ENCODE results near the gene GPR12.
"Not testable (repeated sequence)": the region's sequence is repeated elsewhere in the genome, so short reads cannot be mapped to it uniquely, and the experiment has no call there.

GPR12 gene

DNA sequence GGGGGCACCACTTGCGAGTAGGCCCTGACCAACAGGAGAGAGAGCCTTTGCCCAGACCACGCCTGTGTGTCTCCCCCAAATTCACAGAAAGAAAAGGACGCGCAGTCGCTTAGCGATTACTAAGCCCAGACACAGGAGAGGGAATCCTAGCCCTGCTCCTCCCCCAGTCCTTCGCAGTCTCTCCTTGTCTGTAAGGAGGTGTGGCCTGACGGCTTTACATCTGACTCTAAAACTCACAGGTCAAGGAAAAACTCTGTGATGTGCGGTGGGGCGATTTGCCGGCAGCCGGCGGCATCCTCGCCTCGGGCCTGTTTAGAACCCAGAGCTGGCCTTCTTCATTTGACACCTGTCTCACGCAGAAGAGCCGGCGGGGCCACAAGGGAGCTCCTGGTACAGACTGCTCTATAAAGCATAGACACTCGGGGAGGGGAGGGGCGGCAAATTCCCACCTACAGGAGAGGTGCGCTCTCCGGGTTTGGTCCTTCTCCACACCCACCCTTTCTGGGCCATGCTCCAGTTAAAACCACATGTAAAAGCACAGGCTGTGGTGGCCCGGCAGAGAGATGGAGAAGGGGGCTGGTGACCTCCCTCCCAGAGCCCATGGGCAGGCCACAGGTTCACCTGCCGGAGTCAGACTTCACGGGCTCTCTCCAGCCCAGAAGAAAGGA is 17.8 kb downstream of the GPR12 start:
- no peak overlapping the region for H3K27ac ChIP-seq (ENCODE audit: low read depth, low read length)
- no peak overlapping the region for H3K9ac ChIP-seq (ENCODE audit: low read length)
- H3K4me1 ChIP-seq (ENCODE audit: insufficient read depth, low read length), result no peaks in the 10 kb centered on the region
- peaks cover 0 to 11% of the 10 kb centered on the region in 2 donors for H3K27me3 ChIP-seq (ENCODE audit: control insufficient read depth in 1 of 2, insufficient read depth in 2 of 2, low read length in 2 of 2)
- H3K36me3 ChIP-seq (ENCODE audit: insufficient read depth, low read length), result no peaks in the 10 kb centered on the region
- H3K9me3 ChIP-seq (ENCODE audit: low read length), result no peaks in the 10 kb centered on the region
- no peak overlapping the region for H3K4me3 ChIP-seq (ENCODE audit: low read depth in 1 of 2, low read length in 2 of 2)

DNA sequence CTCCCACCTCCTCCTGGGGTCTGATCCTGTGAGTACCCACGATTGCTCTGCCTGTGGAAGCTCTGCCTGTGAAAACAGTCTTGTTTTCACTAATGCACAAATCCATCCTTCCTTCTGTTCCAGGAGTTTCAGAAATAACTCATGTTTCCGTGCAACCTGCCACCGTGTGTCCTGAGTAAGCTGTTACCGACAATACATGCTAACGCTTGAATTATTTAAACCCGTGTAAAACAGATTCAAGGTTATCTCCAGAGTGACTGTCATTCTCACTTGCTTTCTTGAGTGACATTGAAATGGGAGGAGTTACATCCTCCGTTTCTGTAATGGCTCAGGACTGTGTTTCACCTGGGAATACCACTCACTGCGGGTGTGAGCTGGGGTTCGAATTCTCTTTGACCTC is 24.9 kb downstream of the GPR12 start:
- Histone ChIP-seq H3K36me3 (ENCODE audit: insufficient read depth, low read length) (no peaks in the 10 kb centered on the region), H3K27ac (ENCODE audit: low read depth, low read length) (no peak overlapping the region), H3K4me3 (ENCODE audit: low read depth in 1 of 2, low read length in 2 of 2) (no peak overlapping the region), H3K9me3 (ENCODE audit: low read length) (no peaks in the 10 kb centered on the region), H3K4me1 (ENCODE audit: insufficient read depth, low read length) (no peaks in the 10 kb centered on the region), H3K9ac (ENCODE audit: low read length) (no peak overlapping the region), H3K27me3 (ENCODE audit: control insufficient read depth in 1 of 2, insufficient read depth in 2 of 2, low read length in 2 of 2) (no peaks in the 10 kb centered on the region)

DNA sequence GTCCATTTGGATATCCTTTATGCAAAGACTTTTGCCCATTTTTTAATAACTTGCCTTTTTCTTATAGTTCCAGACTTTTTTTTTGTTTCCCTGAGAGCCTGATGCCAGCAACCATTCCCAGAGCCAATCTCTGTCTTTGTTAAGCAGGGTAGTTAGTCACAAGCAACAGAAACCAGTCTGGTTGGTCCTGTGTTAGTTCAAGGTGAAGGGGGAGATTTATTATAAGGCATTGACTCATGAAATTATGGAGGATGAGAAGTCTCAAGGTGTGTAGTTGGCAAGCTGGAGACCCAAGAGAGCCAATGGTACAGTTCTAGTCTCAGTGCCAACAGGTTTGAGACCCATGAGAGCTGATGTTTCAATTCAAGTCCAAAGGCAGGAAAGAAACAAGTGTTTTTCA is 33.0 kb downstream of the GPR12 start:
- no peaks in the 10 kb centered on the region for H3K27me3 ChIP-seq (ENCODE audit: control insufficient read depth in 1 of 2, insufficient read depth in 2 of 2, low read length in 2 of 2)
- H3K4me1 ChIP-seq (ENCODE audit: insufficient read depth, low read length), result no peaks in the 10 kb centered on the region
- H3K9ac ChIP-seq (ENCODE audit: low read length), result no peak overlapping the region
- H3K9me3 ChIP-seq (ENCODE audit: low read length), result no peaks in the 10 kb centered on the region
- H3K36me3 ChIP-seq (ENCODE audit: insufficient read depth, low read length), result no peaks in the 10 kb centered on the region
- no peak overlapping the region for H3K27ac ChIP-seq (ENCODE audit: low read depth, low read length)
- H3K4me3 ChIP-seq (ENCODE audit: low read depth in 1 of 2, low read length in 2 of 2), result no peak overlapping the region

DNA sequence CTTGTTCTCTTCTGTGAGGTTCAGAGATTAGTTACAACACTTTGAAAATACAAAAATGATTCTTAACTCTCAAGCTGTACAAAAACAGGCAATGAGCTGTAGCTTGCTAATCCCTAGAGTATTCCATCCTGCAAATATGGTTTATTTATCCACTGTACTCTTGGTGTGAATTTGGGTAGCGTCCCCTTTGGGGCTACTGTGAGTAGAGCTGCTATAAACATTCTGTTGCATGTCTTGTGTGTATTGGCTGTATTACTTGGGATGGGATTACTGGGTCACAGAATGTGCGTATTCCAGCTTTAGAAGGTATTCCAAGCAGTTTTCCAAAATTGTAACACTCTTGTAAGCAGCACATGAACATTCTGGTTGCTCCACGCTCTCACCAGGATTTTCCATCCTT is 33.5 kb downstream of the GPR12 start:
- Histone ChIP-seq H3K36me3 (ENCODE audit: insufficient read depth, low read length) (no peaks in the 10 kb centered on the region), H3K4me1 (ENCODE audit: insufficient read depth, low read length) (no peaks in the 10 kb centered on the region), H3K27ac (ENCODE audit: low read depth, low read length) (no peak overlapping the region), H3K27me3 (ENCODE audit: control insufficient read depth in 1 of 2, insufficient read depth in 2 of 2, low read length in 2 of 2) (no peaks in the 10 kb centered on the region), H3K4me3 (ENCODE audit: low read depth in 1 of 2, low read length in 2 of 2) (no peak overlapping the region), H3K9ac (ENCODE audit: low read length) (no peak overlapping the region), H3K9me3 (ENCODE audit: low read length) (no peaks in the 10 kb centered on the region)

DNA sequence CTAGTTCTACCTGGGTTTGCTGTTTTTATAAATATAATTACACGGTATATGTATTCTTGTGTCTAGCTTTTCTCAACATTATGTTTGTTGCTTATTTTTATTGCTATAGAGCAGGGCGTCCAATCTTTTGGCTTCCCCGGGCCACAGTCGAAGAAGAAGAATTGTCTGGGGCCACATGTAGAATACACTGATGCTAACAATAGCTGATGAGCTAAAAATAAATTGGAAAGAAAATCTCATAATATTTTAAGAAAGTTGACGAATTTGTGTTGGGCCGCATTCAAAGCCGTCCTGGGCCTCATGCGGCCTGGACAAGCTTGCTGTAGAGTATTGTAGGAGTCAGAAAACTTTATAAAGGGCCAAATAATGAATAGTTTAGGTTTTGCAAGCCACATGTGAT is 33.9 kb downstream of the GPR12 start:
- H3K27me3 ChIP-seq (ENCODE audit: control insufficient read depth in 1 of 2, insufficient read depth in 2 of 2, low read length in 2 of 2), result no peaks in the 10 kb centered on the region
- no peaks in the 10 kb centered on the region for H3K36me3 ChIP-seq (ENCODE audit: insufficient read depth, low read length)
- H3K9me3 ChIP-seq (ENCODE audit: low read length), result no peaks in the 10 kb centered on the region
- no peaks in the 10 kb centered on the region for H3K4me1 ChIP-seq (ENCODE audit: insufficient read depth, low read length)
- H3K27ac ChIP-seq (ENCODE audit: low read depth, low read length), result no peak overlapping the region
- no peak overlapping the region for H3K9ac ChIP-seq (ENCODE audit: low read length)
- no peak overlapping the region for H3K4me3 ChIP-seq (ENCODE audit: low read depth in 1 of 2, low read length in 2 of 2)

GRCh38 chr13:26723620-26724019 is 37.0 kb downstream of the GPR12 start:
- not testable (repeated sequence) for H3K9me3 ChIP-seq (ENCODE audit: low read length); H3K27me3 ChIP-seq (ENCODE audit: control insufficient read depth in 1 of 2, insufficient read depth in 2 of 2, low read length in 2 of 2); H3K36me3 ChIP-seq (ENCODE audit: insufficient read depth, low read length); H3K4me1 ChIP-seq (ENCODE audit: insufficient read depth, low read length); H3K4me3 ChIP-seq (ENCODE audit: low read depth in 1 of 2, low read length in 2 of 2); H3K27ac ChIP-seq (ENCODE audit: low read depth, low read length); H3K9ac ChIP-seq (ENCODE audit: low read length)

DNA sequence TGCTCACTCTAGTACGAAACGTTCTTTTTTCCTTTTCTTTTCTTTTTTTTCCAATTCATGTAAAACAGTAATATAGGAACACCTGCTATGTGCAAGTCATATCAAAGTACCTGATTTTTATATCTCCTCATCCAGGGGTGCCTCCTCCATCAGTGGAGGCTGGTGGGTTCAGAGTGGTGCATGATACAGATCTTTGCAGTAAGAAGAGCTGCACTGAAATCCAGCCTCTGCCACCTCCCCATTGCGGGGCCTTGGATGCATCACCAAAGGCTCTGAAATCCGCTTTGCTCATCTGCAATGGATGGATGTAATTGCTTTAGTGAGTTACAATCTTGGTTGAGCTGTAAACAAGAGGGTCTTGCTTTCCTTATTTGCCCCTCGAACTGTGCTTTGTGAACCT is 38.3 kb downstream of the GPR12 start:
- Histone ChIP-seq H3K9me3 (ENCODE audit: low read length) (no peaks in the 10 kb centered on the region), H3K27ac (ENCODE audit: low read depth, low read length) (no peak overlapping the region), H3K27me3 (ENCODE audit: control insufficient read depth in 1 of 2, insufficient read depth in 2 of 2, low read length in 2 of 2) (no peaks in the 10 kb centered on the region), H3K9ac (ENCODE audit: low read length) (no peak overlapping the region), H3K36me3 (ENCODE audit: insufficient read depth, low read length) (no peaks in the 10 kb centered on the region), H3K4me1 (ENCODE audit: insufficient read depth, low read length) (no peaks in the 10 kb centered on the region), H3K4me3 (ENCODE audit: low read depth in 1 of 2, low read length in 2 of 2) (no peak overlapping the region)

DNA sequence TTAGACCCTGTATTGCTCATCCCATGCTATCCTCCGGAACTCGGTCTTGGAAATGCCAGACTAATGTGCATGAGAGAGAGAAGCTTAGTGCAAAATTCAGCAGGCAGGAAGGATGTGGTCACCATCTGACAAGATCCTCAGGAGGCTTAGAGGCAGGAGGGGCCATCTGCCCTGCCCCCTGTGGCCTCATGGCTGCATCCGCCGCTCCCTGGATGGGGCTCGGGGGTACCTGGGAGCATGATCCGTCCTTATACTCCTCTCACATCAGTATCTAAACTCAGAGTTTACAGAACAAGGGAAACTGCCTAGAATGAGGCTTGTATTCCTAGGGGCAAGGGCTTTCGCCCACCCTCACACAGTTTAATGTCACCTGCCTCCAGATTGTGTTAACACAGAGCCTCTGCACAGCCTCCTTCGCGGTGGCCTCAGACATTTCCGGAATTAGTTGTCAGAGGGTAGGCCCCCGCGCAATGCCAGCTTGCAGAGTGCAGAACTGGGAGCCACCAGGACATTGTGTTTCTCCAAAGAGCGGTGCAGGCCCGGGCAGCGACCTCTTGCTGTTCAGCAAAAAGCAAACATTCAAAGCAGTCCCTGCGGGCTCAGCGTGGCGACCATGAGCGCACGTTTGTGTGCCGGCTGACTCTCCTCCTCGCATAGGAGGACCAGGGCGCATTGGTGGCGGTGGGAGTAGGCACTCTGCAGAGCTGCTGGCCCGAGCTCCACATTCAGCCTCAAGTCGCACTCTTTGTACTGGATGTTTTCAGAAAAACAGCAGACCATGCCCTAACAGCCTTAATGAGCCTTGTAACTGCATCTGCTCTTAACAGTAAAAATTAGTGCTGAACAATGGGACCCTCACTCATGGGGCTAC is 39.1 kb downstream of the GPR12 start:
- Histone ChIP-seq H3K4me1 (ENCODE audit: insufficient read depth, low read length) (no peaks in the 10 kb centered on the region), H3K9ac (ENCODE audit: low read length) (no peak overlapping the region), H3K36me3 (ENCODE audit: insufficient read depth, low read length) (no peaks in the 10 kb centered on the region), H3K27me3 (ENCODE audit: control insufficient read depth in 1 of 2, insufficient read depth in 2 of 2, low read length in 2 of 2) (no peaks in the 10 kb centered on the region), H3K9me3 (ENCODE audit: low read length) (no peaks in the 10 kb centered on the region), H3K4me3 (ENCODE audit: low read depth in 1 of 2, low read length in 2 of 2) (no peak overlapping the region), H3K27ac (ENCODE audit: low read depth, low read length) (no peak overlapping the region)

DNA sequence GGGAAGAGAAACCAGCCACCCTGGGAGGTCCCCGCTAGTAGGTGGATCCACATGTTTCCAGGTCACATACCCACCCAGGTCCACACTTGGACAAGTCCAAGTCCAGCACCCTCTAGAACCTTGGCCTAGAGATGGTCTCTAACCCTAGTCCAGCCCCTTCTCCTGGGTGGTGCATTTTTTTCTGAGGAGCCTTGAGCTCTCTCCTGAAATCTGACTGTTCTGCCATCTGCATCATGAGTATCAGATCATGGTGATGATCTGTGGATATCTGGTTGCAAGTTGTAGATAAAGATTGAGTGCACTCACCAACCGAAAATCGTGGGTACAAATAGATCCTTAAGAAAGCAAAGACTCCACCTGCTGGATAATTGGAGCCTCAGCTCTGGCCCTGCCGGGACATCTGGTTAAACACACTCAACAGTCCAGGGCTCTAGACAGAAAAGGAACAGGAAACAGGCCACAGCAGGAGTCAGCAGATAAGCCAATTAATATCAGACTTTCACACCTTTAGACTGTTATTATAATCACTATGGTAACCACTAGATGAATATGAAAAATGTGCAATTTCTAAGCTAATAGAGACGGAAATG is 41.1 kb downstream of the GPR12 start:
- H3K9me3 ChIP-seq (ENCODE audit: low read length), result no peaks in the 10 kb centered on the region
- no peaks in the 10 kb centered on the region for H3K4me1 ChIP-seq (ENCODE audit: insufficient read depth, low read length)
- H3K9ac ChIP-seq (ENCODE audit: low read length), result no peak overlapping the region
- H3K27ac ChIP-seq (ENCODE audit: low read depth, low read length), result no peak overlapping the region
- no peak overlapping the region for H3K4me3 ChIP-seq (ENCODE audit: low read depth in 1 of 2, low read length in 2 of 2)
- H3K27me3 ChIP-seq (ENCODE audit: control insufficient read depth in 1 of 2, insufficient read depth in 2 of 2, low read length in 2 of 2), result no peaks in the 10 kb centered on the region
- no peaks in the 10 kb centered on the region for H3K36me3 ChIP-seq (ENCODE audit: insufficient read depth, low read length)

DNA sequence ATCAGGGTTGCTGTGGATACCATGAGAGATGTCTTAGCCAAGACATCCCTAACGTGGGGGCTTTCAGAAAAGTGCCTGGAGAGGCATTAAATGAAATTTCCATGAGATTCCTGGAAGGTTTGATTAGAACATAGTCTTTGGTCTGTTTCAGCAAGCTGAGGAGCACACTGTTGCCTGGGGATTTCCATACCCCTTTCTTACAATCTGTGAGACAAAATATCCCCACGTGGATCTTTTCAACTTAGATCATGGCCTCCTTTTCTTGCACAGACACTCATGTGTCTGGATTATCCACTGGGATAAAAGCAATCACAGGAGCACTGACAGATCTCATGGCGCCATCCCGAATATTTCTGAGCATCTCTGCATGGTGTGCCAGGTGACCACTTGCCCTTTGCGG is 41.7 kb downstream of the GPR12 start:
- Histone ChIP-seq H3K27ac (ENCODE audit: low read depth, low read length) (no peak overlapping the region), H3K9ac (ENCODE audit: low read length) (no peak overlapping the region), H3K4me1 (ENCODE audit: insufficient read depth, low read length) (no peaks in the 10 kb centered on the region), H3K36me3 (ENCODE audit: insufficient read depth, low read length) (no peaks in the 10 kb centered on the region), H3K9me3 (ENCODE audit: low read length) (no peaks in the 10 kb centered on the region), H3K27me3 (ENCODE audit: control insufficient read depth in 1 of 2, insufficient read depth in 2 of 2, low read length in 2 of 2) (no peaks in the 10 kb centered on the region), H3K4me3 (ENCODE audit: low read depth in 1 of 2, low read length in 2 of 2) (no peak overlapping the region)

- H3K4me1 ChIP-seq (ENCODE audit: insufficient read depth, low read length), result no peaks in the 10 kb centered on the region
- no peak overlapping the region for H3K4me3 ChIP-seq (ENCODE audit: low read depth in 1 of 2, low read length in 2 of 2)
- H3K9ac ChIP-seq (ENCODE audit: low read length), result no peak overlapping the region
- no peaks in the 10 kb centered on the region for H3K9me3 ChIP-seq (ENCODE audit: low read length)
- no peak overlapping the region for H3K27ac ChIP-seq (ENCODE audit: low read depth, low read length)
- H3K36me3 ChIP-seq (ENCODE audit: insufficient read depth, low read length), result no peaks in the 10 kb centered on the region
- no peaks in the 10 kb centered on the region for H3K27me3 ChIP-seq (ENCODE audit: control insufficient read depth in 1 of 2, insufficient read depth in 2 of 2, low read length in 2 of 2)
These were observed 42.4 kb downstream of the GPR12 start for GRCh38 chr13:26718146-26718545.

All from muscle layer of colon (tissue), 2 donors.